Upper lobe of right lung (tissue), 1 donor: ENCODE measurements around the gene LRRFIP2. TPM values are rescaled to one million over a fixed set of nuclear protein-coding genes. Genes with fewer than 3 reads are reported as not detected.
"Not testable (repeated sequence)": the region's sequence is repeated elsewhere in the genome, so short reads cannot be mapped to it uniquely, and the experiment has no call there.

Experiments
- ATAC-seq: fragments of 200-7000 bp; cut with Tn5 transposase; one replicate; pipeline ENCODE4 v1.9.1; 2020; ENCODE audit warnings: mild to moderate bottlenecking, moderate library complexity
- DNase-seq: peaks from one replicate; pipeline ENCODE4 v3.0.0-alpha.2; 2020
- H3K27ac ChIP-seq: fragments of 200-600 bp; one replicate; pipeline ENCODE4 v1.8.0; 2022
- H3K27me3 ChIP-seq: fragments of 200-600 bp; one replicate; pipeline ENCODE4 v1.8.0; 2022; ENCODE audit warnings: mild to moderate bottlenecking
- H3K36me3 ChIP-seq: fragments of 200-600 bp; one replicate; pipeline ENCODE4 v1.8.0; 2022
- H3K4me1 ChIP-seq: fragments of 200-600 bp; one replicate; pipeline ENCODE4 v1.8.0; 2022
- H3K4me3 ChIP-seq: fragments of 200-600 bp; one replicate; pipeline ENCODE4 v1.8.0; 2022; ENCODE audit warnings: mild to moderate bottlenecking
- H3K9me3 ChIP-seq: fragments of 200-600 bp; one replicate; pipeline ENCODE4 v1.8.0; 2022
- intact Hi-C: fragments of 100-400 bp; cut with DNase I; formaldehyde crosslinking; loops from one replicate; pipeline ENCODE4 v1.11.0; 2022
- total RNA-seq: library from RNA; stranded (reverse); fragmentation: NEBNext Ultra II Directional; extraction: Animal tissue kit (Norgen Biotek cat#: 25700); gene quantifications from one replicate; pipeline ENCODE4 v1.2.1, GENCODE V29; 2021
- TF ChIP-seq, protein P1 (sequence below): fragments of 200-600 bp; IDR thresholded peaks from one replicate; pipeline ENCODE4 v1.8.0; 2022; ENCODE audit warnings: antibody characterized with exemption
- donor health status: DM: no; HTN: yes; CAD: no; lungs with severe emphysema.

LRRFIP2 gene
- total RNA-seq, 1 donor from 2014 or later: 50.3 TPM

DNA sequence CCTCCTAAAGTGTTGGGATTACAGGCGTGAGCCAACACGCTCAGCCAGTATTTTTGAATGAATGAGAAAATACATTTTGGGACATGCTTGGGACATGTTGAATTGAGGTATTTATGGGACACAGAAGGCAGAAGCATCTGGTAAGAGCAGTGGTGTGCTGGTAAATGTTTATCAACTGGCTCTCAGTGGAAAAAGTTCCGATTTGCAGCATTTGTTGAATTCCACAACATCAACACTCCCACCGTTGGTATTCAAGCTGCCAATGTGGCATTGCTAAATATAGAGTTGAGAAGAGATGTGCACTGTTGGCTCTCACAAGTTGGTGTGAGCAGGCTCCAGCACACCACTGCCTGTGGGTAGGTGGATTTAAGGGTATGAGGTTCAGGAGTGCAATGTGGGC, 35.8 kb upstream of the LRRFIP2 start:
- TF ChIP-seq, protein P1, sequence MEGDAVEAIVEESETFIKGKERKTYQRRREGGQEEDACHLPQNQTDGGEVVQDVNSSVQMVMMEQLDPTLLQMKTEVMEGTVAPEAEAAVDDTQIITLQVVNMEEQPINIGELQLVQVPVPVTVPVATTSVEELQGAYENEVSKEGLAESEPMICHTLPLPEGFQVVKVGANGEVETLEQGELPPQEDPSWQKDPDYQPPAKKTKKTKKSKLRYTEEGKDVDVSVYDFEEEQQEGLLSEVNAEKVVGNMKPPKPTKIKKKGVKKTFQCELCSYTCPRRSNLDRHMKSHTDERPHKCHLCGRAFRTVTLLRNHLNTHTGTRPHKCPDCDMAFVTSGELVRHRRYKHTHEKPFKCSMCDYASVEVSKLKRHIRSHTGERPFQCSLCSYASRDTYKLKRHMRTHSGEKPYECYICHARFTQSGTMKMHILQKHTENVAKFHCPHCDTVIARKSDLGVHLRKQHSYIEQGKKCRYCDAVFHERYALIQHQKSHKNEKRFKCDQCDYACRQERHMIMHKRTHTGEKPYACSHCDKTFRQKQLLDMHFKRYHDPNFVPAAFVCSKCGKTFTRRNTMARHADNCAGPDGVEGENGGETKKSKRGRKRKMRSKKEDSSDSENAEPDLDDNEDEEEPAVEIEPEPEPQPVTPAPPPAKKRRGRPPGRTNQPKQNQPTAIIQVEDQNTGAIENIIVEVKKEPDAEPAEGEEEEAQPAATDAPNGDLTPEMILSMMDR: no peak
- H3K27me3 ChIP-seq: no peaks in the 10 kb centered on the region
- ATAC-seq (no peak), DNase-seq (no peak)
- intact Hi-C loops: no loop called here
- no peaks in the 10 kb centered on the region for H3K4me1 ChIP-seq
- H3K36me3 ChIP-seq: no peaks in the 10 kb centered on the region
- no peaks in the 10 kb centered on the region for H3K9me3 ChIP-seq
- no peak overlapping the region for H3K27ac ChIP-seq
- no peak overlapping the region for H3K4me3 ChIP-seq

DNA sequence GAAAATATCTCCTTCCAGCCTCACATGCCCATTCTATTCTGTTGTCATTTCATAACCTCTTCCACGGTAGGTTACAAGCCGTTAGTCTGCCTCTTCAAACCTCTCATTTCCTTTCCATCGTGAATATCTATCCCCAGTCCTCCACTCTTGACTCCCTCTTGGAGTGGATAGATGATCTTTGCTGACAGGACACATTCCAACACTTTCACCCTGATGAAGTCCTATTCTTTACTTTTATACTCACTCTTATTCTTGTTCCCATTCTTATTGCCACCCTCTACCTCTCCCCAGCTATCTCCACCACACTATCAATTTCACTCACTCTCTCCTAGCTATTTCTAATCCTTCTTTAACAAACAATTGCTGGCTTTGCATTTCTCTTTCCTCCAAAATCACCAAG, 34.2 kb upstream of the LRRFIP2 start:
- H3K27me3 ChIP-seq, H3K27ac ChIP-seq, H3K4me1 ChIP-seq, H3K4me3 ChIP-seq, H3K9me3 ChIP-seq, H3K36me3 ChIP-seq, intact Hi-C loops, DNase-seq, ATAC-seq: not testable (repeated sequence)

DNA sequence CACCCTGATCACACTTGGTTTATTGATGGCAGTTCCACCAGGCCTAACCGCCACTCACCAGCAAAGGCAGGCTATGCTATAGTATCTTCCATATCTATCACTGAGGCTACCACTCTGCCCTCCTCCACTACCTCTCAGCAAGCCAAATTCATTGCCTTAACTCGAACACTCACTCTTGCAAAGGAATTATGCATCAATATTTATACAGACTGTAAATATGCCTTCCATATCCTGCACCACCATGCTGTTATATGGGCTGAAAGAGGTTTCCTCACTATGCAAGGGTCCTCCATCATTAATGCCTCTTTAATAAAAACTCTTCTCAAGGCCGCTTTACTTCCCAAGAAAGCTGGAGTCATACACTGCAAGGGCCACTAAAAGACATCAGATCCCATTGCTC, 33.6 kb upstream of the LRRFIP2 start:
- H3K9me3 ChIP-seq, intact Hi-C loops: not testable (repeated sequence)

DNA sequence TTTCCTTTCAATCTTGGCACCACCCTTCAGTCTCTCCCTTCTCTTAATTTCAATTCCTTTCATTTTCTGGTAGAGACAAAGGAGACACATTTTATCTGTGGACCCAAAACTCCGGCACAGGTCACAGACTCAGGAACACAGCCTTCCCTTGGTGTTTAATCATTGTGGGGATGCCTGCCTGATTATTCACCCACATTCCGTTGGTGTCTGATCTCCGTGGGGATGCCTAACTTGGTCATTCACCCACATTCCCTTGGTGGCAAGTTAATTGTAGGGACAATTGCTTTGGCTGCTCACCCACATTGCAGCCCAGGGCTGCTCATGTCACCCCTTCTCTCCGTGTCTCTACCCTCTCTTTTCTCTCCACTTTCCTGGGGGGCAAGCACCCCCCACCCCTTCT, 31.7 kb upstream of the LRRFIP2 start:
- DNase-seq, H3K27ac ChIP-seq, H3K4me3 ChIP-seq, H3K27me3 ChIP-seq, H3K9me3 ChIP-seq, H3K36me3 ChIP-seq, H3K4me1 ChIP-seq, ATAC-seq, intact Hi-C loops: not testable (repeated sequence)

More for the DNA sequence above, 33.6 kb upstream of the LRRFIP2 start:
- not testable (repeated sequence) for H3K27ac ChIP-seq, DNase-seq, H3K4me1 ChIP-seq, H3K4me3 ChIP-seq, ATAC-seq, H3K27me3 ChIP-seq, H3K36me3 ChIP-seq

DNA sequence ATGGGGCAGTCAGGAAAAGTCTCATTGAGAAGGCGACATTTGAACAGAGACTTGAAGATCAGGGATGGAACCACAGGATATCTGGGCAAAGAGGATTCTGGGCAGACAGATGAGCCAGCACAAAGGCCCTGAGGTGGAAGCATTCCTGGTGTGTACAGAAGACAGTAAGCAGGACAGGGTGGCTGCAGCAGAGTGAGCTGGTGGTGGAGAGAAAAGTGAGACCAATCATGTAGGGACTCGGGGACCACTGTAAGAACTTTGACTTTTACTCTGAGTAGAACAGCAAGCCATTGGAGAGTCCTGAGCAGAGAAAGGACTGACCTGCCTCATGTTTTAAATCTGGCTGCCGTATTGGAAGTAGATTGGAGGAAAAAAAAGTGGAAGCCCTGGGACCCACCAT, 29.9 kb upstream of the LRRFIP2 start:
- Histone ChIP-seq H3K4me3 (no peak overlapping the region), H3K9me3 (no peaks in the 10 kb centered on the region), H3K27ac (no peak overlapping the region), H3K27me3 (no peaks in the 10 kb centered on the region), H3K4me1 (no peaks in the 10 kb centered on the region), H3K36me3 (no peaks in the 10 kb centered on the region)
- intact Hi-C loops: no loop called here
- DNase-seq (no peak), ATAC-seq (no peak)
- TF ChIP-seq, protein P1: no peak

DNA sequence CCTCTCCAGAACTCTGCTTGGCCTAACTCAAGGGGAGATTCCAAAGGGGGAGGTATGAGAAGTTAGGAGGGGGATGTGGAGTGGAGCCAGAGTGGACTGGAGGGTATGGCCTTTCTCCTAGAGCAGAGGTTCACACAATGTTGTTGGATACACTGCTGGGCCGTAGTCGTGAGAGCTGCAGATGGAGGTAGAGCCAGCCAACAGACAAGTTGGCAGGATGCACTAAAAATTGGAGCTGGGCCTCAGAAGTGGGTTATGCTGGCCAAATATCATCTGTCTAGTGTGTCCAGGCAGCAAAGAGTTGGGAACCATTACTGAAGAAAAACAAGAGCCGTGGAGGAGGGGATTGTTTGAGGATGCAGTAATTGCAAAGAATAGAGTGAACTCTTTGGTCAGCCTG, 27.7 kb upstream of the LRRFIP2 start:
- Histone ChIP-seq H3K4me3 (no peak overlapping the region), H3K36me3 (no peaks in the 10 kb centered on the region), H3K4me1 (no peaks in the 10 kb centered on the region), H3K27me3 (no peaks in the 10 kb centered on the region), H3K27ac (no peak overlapping the region), H3K9me3 (no peaks in the 10 kb centered on the region)
- intact Hi-C loops: no loop called here
- ATAC-seq (no peak), DNase-seq (no peak)
- TF ChIP-seq, protein P1: no peak

DNA sequence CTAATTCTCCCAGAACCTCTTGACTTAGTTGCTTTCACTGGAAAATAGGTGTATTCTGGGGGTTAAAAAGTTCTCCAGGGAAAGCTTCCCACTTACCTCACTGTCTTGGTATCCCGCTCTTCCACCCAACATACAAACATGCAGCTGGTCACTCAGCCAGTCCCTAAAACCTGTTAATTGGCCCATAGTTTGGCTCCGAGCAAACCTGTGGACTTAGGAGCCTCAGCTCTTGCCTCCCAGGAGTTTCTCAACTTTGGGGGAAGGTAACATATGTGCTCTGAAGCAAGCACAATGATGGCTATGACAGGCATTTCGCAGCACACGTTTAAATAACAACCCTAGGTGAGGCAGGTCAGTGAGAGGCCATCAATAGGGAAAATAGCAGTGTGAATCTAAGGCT, 25.8 kb upstream of the LRRFIP2 start:
- ATAC-seq (no peak), DNase-seq (no peak)
- no peaks in the 10 kb centered on the region for H3K36me3 ChIP-seq
- intact Hi-C loops: no loop called here
- no peak overlapping the region for H3K4me3 ChIP-seq
- H3K4me1 ChIP-seq: no peaks in the 10 kb centered on the region
- H3K27me3 ChIP-seq: no peaks in the 10 kb centered on the region
- no peak overlapping the region for H3K27ac ChIP-seq
- no peaks in the 10 kb centered on the region for H3K9me3 ChIP-seq
- TF ChIP-seq, protein P1: no peak
